HUDEP-2 (cell line): ENCODE data around the gene ALK.
"Not testable (repeated sequence)": the region's sequence is repeated elsewhere in the genome, so short reads cannot be mapped to it uniquely, and the experiment has no call there.

Source experiments
- DNase-seq, 76 experiments: peaks; one replicate each; lab custom pipeline; 2025; ENCODE audit not compliant: unreplicated experiment in 76 of 76; lab: John Stamatoyannopoulos, UW

The ALK gene

DNA sequence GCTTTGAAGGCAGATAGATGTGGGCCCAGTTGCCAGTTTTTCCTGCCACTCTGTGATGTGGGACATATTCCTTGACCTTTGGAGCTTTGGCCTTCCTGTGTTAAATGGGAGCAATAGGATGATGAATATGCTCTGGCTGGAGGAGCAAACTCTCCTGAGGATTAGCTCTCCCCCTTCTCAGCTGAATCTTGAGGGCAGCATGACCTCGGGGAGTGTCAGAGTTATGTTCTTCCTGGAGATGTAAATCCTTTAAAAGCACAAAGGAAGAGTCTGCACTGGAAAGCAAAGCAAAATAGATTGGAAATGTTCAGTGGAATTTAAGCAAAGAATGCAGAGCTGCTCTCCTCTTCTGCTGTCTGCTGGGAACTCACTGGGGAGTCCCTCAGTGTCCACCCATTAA, 160.1 kb downstream of the ALK start:
- no peak for DNase-seq

DNA sequence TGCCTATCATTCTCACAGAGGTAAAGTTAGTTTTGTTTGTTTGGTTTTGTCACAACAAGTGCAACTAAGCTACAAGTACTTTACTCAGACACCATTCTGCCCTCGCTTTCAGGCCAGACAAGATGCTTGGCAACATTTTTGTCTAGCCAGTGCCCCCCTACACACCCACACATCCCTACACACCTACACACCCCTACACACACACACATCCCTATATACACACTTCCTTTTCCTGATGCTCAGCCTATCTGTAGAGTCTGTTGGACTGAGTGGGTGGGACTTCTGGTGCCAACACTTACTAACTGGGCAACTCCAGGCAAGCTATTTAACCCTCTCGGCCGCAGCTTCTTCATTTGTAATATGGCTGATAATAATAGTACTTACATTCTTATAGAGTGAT, 161.4 kb downstream of the ALK start:
- DNase-seq, result no peak

DNA sequence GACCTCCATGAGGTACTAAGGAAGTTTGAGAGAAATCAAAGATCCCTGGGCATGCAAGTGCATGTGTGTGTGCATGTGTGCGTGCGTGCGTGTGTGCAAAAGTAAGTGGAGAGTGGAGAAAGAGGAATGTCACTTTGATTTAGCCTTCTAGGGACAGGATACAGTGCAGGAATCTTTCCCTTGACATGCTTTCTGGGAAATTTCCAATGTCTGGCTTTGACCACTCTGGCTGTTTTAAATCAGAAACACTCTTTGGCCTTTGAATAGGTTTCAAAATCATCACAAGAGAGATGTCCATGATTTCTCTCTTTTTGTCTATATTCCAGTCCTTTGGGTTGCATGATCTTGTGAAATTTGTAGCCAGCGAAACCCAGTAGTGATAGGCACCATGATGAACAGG, 162.0 kb downstream of the ALK start:
- DNase-seq, result no peak

DNA sequence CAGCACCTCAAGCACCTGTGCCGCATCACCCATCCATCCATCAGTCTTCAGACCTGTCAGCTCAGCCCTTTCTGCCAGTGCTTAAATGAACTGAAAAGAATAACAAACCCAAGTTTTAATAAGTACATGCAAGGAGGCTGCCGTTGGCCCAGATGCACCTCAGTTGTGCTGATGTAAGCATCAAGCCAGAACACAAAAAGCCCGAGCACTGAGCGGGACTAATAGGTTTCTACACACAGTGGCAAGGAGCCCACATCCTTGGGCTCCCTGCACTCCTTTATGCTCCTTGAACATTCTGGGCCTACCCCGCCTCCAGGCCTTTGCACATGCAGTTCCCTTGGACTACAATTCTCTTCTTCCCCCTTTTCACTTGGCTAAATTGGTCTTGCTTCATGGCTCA, 165.6 kb downstream of the ALK start:
- DNase-seq, result no peak

DNA sequence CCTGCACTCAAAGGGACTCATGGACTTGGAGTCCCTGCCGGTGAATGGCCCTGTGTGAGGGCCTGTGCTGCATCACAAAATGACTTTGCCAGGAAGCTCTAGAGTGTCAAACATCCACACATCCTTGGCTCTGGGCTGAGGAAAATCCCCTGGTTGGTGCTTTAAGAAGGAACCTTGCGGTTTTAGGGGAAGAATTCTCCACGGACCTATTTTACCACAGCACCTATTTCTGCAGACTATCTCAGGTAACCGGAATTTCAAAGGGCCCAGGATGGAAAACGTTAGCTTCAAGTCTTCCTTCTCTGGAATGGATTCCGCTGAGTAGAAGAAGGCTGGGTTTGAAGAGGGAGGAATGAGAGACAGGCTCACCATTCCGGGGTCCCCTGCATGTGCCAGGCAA, 166.2 kb downstream of the ALK start:
- no peak for DNase-seq

DNA sequence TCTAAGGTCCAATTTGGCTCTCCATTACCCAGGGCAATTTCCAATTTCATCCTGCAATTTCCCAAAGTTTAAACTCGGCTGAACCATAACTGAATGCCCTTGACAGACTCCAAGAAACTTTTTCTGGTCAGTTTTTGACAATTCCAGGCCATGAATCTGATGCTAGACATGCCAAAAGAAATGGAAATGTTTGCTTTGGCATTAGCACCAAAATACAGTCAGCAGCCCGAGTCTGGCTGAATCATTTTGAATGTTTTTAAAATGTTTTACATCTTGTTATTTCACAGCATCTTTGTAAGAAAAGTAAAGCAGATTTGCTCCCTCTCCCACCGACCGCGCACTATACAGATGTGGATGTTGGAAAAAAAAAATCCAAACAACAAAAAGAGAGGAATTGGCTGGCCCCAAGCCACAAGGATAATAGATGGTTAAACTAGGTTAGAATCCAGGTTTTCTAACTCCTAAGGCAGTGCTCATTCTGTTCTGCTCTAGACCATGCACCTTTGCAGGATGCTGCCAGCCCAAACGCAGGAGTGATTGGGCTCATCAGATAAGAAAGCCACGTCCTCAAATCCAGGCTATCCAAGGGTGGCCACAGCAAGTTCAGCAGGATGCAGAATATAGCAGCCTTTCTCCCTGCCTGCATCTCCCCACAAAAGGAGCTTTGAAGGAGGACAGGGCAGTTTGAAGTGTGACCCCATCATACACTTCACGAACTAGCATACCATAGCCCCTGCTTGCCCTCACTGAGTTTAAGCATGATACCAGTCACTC, 167.5 kb downstream of the ALK start:
- no peak for DNase-seq

DNA sequence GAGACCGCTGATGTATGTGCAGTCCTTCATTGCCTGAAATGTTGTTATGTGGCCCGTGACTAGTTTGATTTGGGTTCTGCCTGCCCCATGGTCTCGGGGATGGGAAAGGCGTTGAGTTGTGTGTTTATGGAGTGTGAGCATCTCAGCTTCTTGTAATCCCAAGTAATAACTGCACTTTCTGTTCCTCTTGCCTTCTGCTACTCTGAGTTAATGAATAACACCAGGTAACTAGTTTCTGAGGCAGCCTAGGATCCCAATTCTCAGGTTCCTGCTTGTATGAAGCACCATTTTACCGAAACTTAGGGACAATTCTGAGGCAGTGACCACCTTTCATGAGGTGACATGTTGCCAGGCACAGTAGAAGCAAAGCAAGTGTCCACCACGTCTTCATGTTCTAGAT, 170.0 kb downstream of the ALK start:
- DNase-seq, result no peak

DNA sequence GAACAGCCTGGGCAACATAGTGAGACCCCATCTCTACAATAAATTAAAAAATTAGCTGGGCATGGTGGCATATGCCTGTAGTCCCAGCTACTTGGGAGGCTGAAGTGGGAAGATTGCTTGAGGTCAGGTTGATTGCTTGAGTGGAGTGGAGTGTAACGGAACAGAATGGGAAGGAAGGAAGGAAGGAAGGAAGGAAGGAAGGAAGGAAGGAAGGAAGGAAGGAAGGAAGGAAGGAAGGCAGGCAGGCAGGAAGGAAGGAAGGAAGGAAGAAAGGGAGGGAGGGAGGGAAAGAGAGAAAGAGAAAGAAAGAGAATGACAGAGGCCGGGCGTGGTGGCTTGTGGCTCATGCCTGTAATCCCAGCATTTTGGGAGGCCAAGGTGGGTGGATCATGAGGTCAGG, 170.9 kb downstream of the ALK start:
- not testable (repeated sequence) for DNase-seq

DNA sequence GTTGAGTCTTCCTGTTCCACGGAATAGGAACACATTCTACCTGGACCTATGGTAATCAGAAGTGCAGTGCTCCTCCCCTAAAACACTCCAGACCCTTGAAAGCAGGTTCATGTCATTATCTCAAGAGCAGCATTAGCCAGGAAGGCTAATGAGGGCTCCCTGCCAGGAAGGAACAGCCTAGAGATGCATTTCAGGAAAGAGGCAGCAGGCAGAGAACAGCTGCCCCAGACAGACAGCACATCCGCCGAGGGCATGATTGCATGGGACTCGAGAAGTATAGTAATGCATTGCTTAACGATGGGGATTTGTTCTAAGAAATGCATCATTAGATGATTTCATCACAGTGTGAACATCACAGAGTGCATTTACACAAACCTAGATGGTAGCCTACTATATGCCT, 171.5 kb downstream of the ALK start:
- DNase-seq, result no peak

DNA sequence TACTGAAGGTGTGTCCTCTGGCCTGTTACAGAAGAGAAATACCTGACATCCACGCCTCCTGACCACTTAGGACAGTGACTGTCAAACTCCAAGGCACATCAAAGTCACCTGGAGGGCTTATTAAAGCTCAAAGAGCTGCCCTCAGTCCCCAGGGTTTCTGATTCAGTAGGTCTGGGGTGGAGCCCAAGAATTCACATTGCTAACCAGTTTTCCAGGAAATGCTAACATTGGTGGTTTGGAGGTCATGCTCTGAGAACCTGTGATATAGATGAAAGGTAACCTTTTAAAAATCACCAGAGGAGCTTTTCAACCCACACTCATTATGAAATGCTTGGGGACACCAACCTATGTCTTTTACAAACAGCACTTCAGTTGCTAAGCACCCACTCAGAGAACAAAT, 172.3 kb downstream of the ALK start:
- no peak for DNase-seq

DNA sequence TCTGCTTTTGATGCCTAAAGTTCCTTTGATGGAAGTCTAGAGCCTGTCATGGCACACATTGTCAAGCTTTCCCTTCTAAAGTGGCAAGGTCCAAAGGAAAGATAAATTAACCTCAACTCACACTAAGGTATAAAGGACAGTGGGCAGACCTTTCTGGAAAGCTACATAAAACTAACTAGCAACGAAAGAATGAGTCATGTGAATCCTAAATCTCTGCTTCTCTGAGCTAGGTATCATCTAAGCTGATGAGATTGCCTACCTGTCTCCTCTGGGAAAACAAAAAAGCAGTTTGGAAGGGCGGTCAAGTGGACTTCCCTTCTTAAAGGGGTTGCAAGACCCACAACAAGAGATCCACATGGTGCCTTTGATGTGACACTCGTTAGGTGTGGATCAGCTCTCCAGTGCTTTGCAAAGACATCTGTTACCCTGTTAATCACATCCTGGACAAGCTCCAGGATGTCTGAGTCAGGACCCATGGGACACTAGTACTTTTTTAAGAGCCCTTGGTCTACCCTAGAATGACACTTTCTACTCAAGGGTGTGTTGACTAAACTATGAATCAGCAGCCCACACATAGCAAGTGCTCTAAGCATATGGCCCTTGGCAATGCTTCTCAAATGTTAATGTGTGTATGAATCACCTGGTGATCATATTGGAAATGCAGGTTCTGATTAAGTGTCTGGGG, 173.5 kb downstream of the ALK start:
- DNase-seq, result peak in 1 of 76 experiments; percentile 4

DNA sequence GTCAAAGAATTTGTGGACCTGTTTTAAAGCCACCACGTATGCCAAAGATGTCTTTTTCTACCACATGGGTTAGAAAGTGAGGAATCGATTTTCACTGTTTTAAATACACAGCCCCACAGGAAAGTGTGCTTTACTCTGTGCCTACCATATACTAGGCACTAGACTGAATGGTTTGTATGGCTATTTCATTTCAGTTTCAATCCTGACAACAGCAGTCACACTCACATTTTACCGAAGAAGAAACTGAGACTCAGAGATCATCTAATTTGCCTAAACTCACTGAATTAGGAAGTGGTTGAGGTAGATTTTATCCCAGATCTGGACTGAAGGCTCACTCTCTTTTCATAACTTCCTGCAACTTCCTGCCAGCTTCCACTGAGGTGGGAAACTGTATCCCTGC, 176.4 kb downstream of the ALK start:
- DNase-seq, result no peak

DNA sequence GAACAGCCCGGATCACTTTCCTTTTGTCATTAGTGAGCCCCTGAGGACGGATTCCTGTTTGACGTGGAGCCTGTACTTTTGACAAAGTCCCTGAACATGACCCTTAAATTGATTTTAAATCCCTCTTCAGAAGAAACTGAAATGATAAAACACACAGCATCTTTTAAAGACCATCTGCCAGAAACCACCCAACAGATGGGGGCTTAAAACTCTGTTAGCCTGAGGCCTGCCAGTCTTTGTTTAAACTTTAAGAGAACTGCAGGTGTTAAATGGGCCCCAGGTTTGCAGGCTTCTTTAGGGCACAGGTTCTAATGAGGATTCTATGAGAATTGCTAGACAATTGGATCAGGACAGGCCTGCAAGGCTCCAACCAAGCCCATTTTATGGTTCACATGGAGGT, 177.9 kb downstream of the ALK start:
- DNase-seq, result no peak

DNA sequence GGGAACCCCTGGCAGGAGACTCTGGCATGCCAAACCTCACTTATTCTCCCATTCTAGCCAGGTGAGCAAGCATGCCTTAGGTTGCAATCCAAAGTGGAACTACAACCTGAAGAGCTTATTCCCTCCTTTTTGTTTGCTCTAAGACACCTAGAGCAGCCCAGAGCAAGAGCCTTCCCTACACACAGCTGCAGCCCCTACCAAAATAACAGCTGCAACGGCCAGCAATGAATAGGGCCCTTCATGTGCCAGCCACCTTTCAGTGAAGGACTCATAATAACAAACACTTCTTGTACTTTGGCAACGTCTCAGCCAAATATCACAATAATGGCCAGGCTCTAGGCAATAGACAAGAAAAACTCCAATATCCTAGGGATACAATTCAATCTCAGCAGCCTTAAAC, 178.7 kb downstream of the ALK start:
- no peak for DNase-seq

DNA sequence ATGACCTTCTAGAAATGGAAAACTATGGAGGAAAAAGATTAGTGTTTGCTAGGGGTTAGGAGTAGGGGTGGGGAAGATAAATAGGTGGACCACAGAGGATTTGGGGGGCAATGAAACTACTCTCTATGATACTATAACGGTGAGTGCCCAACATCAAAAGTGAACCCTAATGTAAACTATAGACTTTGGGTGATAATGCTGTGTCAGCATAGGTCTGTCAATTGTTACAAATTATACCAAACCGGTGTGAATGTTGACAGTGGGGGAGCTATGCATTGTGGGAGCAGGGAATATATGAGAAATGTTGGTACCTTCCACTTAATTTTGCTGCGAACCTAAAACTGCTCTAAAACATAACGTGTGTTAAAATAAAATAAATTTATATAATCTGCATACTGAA, 180.3 kb downstream of the ALK start:
- DNase-seq, result no peak

DNA sequence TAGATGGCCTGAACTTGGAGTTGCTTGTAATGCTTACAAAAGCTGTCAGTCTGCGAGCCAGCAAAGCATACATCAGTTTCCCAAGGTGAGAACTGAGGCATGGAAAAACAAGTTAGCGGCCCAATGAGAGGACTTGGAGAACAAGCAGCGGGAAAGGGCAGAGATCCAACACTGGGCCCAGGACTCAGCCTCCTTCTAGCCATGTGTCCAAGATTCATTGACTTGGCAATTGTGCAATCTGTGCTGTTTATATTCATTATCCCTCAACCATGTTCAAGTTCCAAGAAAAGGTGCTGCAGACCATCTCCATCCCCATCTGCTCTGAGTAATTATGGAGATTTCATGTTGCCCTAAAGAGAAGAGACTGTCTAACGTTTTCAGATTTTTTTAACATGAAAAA, 187.4 kb downstream of the ALK start:
- DNase-seq, result no peak

DNA sequence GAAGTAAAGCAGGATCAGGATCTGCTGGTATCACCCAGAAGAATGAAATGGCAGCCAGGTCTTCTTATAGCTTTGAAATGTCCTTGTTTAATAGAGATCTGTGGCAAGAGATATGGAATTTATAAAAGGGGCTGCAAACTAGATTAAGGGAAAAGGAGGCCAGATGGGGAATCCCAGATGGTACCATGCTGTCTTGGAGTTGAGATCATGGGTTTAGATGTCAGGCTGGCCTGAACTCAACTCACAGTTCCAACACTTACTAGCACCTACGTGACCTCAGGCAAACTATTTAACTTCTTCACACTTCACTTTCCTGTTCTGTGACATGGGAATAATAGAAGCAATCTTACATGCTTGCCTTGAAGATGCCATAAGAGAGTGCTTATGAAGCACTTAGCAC, 188.2 kb downstream of the ALK start:
- DNase-seq, result no peak

DNA sequence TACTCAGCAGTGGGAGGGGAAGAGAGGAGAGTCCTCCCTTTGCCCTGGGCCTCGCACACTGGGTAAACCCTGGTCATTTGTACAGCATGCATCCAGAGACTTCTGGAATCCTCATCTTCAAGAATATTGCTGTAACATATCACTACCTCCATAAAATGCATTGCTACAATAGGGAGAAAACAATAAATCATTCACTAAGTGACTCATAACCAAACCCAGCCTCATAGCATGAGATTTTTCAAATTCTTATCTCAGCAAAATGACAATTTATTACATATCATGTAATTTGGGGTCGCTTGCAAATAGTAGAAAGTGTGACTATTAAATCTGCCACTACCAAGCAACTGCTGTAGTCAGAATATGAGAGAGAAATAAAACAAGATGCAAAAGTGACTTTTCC, 189.4 kb downstream of the ALK start:
- no peak for DNase-seq

DNA sequence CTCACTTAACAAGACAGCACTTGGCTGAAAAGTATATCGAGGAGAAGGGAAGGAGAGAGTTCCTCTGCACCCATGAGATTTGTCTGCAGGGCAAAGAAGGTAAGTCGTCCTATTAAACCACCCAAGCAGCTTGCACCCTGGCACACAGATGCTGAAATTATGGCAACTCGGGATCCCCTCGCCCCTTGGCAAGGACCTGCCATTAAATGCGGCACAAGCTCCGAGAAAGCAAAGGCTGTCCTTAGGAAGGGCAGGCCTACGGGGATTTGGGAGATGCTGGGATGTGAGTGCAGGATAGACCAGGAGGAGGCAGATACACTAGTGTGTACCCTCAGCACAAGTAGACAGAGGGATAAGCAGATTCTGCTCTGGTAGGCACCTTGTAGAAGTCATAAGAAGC, 191.5 kb downstream of the ALK start:
- DNase-seq, result no peak

DNA sequence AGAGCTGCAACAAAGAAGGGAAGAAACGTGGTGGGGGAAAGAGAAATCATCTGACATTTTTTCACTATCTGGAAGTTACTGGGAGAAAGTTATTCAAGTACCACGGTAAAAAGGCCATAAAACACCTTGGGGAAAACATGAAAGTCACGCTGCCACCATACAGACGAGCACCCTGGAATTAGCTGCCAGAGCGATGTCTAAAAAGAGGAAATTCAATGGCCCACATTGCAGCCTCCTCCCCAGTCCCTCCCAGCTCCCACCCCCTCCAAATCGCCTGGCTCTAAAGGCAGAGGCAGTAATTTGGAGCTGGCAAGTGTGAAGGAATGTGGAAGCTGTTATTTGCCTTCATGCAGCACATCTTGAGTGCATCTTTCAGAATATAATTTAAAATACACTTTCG, 192.0 kb downstream of the ALK start:
- no peak for DNase-seq

DNA sequence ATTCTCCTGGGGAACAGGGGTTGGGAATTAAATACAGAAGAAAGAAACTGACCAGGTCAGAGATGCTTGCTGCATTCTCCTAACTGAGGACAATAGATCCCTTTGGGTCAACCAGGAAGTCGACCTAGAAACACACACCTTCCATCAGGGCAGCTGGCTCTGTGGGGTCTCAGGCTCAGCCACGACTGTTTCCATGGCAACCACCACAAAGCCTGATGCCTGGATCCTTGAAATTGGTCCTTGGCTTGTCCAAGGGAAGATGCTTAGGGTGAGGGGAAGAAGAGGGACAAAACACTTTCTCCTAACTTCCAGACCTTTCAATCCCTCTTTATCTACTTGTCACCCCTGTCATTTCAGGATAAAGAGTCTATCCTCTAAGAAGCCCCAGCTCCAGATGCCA, 194.4 kb downstream of the ALK start:
- DNase-seq, result no peak

DNA sequence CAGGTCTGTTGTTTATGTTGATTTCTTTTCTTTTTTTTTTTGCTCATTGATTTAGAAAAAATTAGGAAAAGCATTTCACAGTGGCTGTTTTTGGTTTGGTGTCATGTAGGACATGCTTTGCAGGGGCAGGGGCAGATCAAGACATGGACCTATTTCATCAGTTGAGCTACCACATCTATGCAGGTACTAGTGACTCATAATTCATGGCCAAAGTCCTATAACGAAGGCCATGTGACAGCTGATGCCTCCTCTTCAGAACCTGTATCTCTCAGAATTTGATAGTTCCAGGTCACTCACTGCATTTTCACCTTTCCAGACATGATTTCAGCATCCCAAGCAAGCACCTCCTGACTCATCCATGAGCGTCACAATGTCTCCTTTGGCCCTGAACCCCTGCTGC, 195.8 kb downstream of the ALK start:
- DNase-seq, result no peak

DNA sequence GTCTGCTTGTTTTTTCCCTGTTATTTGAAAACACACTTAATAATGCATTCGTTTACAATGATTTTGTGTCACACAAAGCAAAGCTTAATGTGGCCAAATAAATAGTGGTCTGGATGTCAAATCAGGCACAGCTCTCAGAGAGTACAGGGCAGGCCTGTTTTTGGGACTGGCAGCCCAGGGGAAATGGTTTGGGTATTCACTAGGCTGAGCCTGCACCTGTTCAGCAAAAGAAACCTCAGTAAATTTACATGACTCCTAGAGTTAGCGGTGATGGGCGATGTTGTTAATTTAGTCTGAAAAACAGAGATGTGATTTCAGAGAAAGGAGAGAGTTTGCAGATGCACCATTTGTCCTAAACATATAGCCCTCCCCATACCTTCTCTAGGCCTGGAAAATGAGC, 197.1 kb downstream of the ALK start:
- DNase-seq, result no peak
